B cell (primary cell): ENCODE measurements around the gene COMMD1. TPM values are rescaled to one million over a fixed set of nuclear protein-coding genes. Genes with fewer than 3 reads are reported as not detected.
A peak's percentile ranks its signal among the peaks of the same experiment; 100 is the strongest.

Experiments
- ATAC-seq: fragments of 200-7000 bp; cut with Tn5 transposase; one replicate; pipeline ENCODE4 v1.10.0; 2021; ENCODE audit warnings: low read depth, mild to moderate bottlenecking, moderate number of reproducible peaks, moderate library complexity
- CTCF ChIA-PET: fragments of 350-600 bp; sonication (Branson Sonifier 250); formaldehyde crosslinking; loops from one replicate; lab custom pipeline; 2021; ENCODE audit warnings: antibody characterized with exemption, inconsistent platforms; lab: Charles Lee
- POLR2A ChIA-PET: fragments of 350-600 bp; sonication (Branson Sonifier 250); formaldehyde crosslinking; loops from one replicate; lab custom pipeline; 2021; ENCODE audit warnings: antibody characterized with exemption; lab: Charles Lee
- DNase-seq: peaks from one replicate; pipeline ENCODE4 v3.0.0; 2013
- H2AFZ ChIP-seq: 2 replicates; pipeline ENCODE4 v1.6.1; 2012; ENCODE audit warnings: mild to moderate bottlenecking, low read depth, low read length; ENCODE audit not compliant: insufficient read depth, poor library complexity, severe bottlenecking
- H3K27ac ChIP-seq, 2 donors: 1 replicate in 1 of 2; 2 replicates in 1 of 2; pipeline ENCODE4 v1.5.1; 2012 to 2013; ENCODE audit warnings: low read length in 2 of 2, mild to moderate bottlenecking in 2 of 2, moderate library complexity in 1 of 2
- H3K27me3 ChIP-seq, 4 experiments: fragments of 200-600 bp in 1 of 4; sonication (generic) in 1 of 4; replicated peaks in 1 of 4; 1 replicate in 2 of 4; 2 replicates in 2 of 4; pipeline versions ENCODE4 v1.6.1 to v1.7.0; 2013 to 2016; ENCODE audit warnings: low read length in 3 of 4, mild to moderate bottlenecking in 2 of 4, mixed read lengths in 1 of 4, moderate library complexity in 1 of 4; ENCODE audit not compliant: insufficient read depth in 4 of 4, control insufficient read depth in 3 of 4; ENCODE audit errors: control extremely low read depth in 1 of 4
- H3K36me3 ChIP-seq, 2 experiments: replicated peaks in 1 of 2; 1 replicate in 1 of 2; 2 replicates in 1 of 2; pipeline versions ENCODE4 v1.6.1 to v1.7.1; 2013; ENCODE audit warnings: low read length in 1 of 2; ENCODE audit not compliant: insufficient read depth in 2 of 2, control insufficient read depth in 1 of 2; ENCODE audit errors: control extremely low read depth in 1 of 2, extremely low read depth in 1 of 2
- H3K4me1 ChIP-seq, 2 donors: fragments of 200-600 bp in 1 of 2; sonication (generic) in 1 of 2; 1 replicate in 1 of 2; 2 replicates in 1 of 2; pipeline versions ENCODE4 v1.5.1 to v1.6.1; 2013 to 2017; ENCODE audit warnings: low read length in 2 of 2; ENCODE audit not compliant: control insufficient read depth in 2 of 2, insufficient read depth in 2 of 2
- H3K4me2 ChIP-seq: replicated peaks from 2 replicates; pipeline ENCODE3; 2012; ENCODE audit warnings: mild to moderate bottlenecking, low read depth, low read length; ENCODE audit not compliant: poor library complexity, severe bottlenecking
- H3K4me3 ChIP-seq, 5 experiments: fragments of 200-600 bp in 1 of 5; sonication (generic) in 1 of 5; 1 replicate in 3 of 5; 2 replicates in 2 of 5; pipeline versions ENCODE4 v1.5.1 to v1.7.0; 2011 to 2016; ENCODE audit warnings: low read length in 4 of 5, mild to moderate bottlenecking in 4 of 5, low read depth in 2 of 5, control low read depth in 1 of 5, moderate library complexity in 1 of 5; ENCODE audit not compliant: insufficient read depth in 1 of 5; ENCODE audit errors: control extremely low read depth in 1 of 5, extremely low read depth in 1 of 5
- H3K79me2 ChIP-seq: fragments of 200-600 bp; sonication (generic); one replicate; pipeline ENCODE4 v1.6.0; 2016; ENCODE audit warnings: low read length; ENCODE audit not compliant: control insufficient read depth, insufficient read depth
- H3K9ac ChIP-seq: fragments of 200-600 bp; sonication (generic); 2 replicates; pipeline ENCODE4 v1.6.1; 2017; ENCODE audit warnings: mild to moderate bottlenecking, low read length, moderate library complexity
- H3K9me3 ChIP-seq, 3 donors: one replicate each; pipeline versions ENCODE4 v1.6.1 to v1.7.1; 2013; ENCODE audit warnings: low read length in 2 of 3; ENCODE audit not compliant: control insufficient read depth in 2 of 3, insufficient read depth in 1 of 3; ENCODE audit errors: control extremely low read depth in 1 of 3
- H4K20me1 ChIP-seq: 2 replicates; pipeline ENCODE4 v1.6.0; 2012; ENCODE audit warnings: mild to moderate bottlenecking, low read length; ENCODE audit not compliant: insufficient read depth, control insufficient read depth, poor library complexity, severe bottlenecking
- H3K27ac Mint-ChIP-seq: one replicate; pipeline ENCODE4 v1.8.0; 2021; ENCODE audit warnings: mixed read lengths
- H3K27me3 Mint-ChIP-seq: one replicate; pipeline ENCODE4 v1.8.0; 2021; ENCODE audit warnings: mixed read lengths
- H3K4me1 Mint-ChIP-seq: one replicate; pipeline ENCODE4 v1.8.0; 2021; ENCODE audit warnings: mixed read lengths
- H3K4me3 Mint-ChIP-seq: one replicate; pipeline ENCODE4 v1.8.0; 2021; ENCODE audit warnings: mixed read lengths
- H3K9me3 Mint-ChIP-seq: one replicate; pipeline ENCODE4 v1.8.0; 2022; ENCODE audit warnings: mixed read lengths; ENCODE audit not compliant: insufficient read depth
- CTCF ChIP-seq: fragments of 200-600 bp; IDR thresholded peaks from one replicate; pipeline ENCODE4 v1.8.0; 2022; ENCODE audit warnings: antibody characterized with exemption, mild to moderate bottlenecking
- EZH2 ChIP-seq: IDR thresholded peaks from 2 replicates; pipeline ENCODE4 v1.6.1; 2012; ENCODE audit warnings: borderline replicate concordance, low read depth, mild to moderate bottlenecking, moderate library complexity, low read length; ENCODE audit not compliant: insufficient read depth, poor library complexity, severe bottlenecking
- WGBS: methylation state at CpG from one replicate; pipeline ENCODE4 v1.1.5; 2013; ENCODE audit warnings: missing lambda C conversion rate; ENCODE audit not compliant: insufficient coverage; 5-methylcytosine and 5-hydroxymethylcytosine counted together
- intact Hi-C: fragments of 100-400 bp; cut with micrococcal nuclease; formaldehyde crosslinking; loops from one replicate; pipeline ENCODE4 v1.10.0; 2022
- polyA plus RNA-seq: library from polyadenylated mRNA; depleted of rRNA; stranded (reverse); fragments of >200 nt; gene quantifications from 2 replicates; pipeline ENCODE4 v1.2.3, GENCODE V29; 2012
- total RNA-seq, 2 donors: library from RNA; stranded (reverse); fragments of 120-200 nt in 1 of 2; gene quantifications; 1 replicate in 1 of 2; 2 replicates in 1 of 2; pipeline versions ENCODE4 v1.2.3 to v1.2.4, GENCODE V29; 2013 to 2022

Gene COMMD1
- total and polyA plus RNA-seq, 2 donors (not counting 1 experiment from before 2014, with no cell fraction given), result 20.6 to 25.1 TPM

GRCh38 chr2:61988462-61989366 lies 83.2 kb downstream of the COMMD1 start:
- POLR2A ChIA-PET, result no interaction called here
- no peak overlapping the region for H3K4me3 Mint-ChIP-seq
- CTCF ChIA-PET, result interaction anchor here (1.2 to 1.6 kb wide), 2 partner anchors 422 to 425 kb away, joined by 3 to 5 read pairs; no protein-coding TSS in a partner anchor
- no peak for DNase-seq
- Histone ChIP-seq H3K36me3 (peaks cover 0 to 1% of the 10 kb centered on the region in 2 experiments), H4K20me1 (no peaks in the 10 kb centered on the region), H2AFZ (no peak overlapping the region), H3K27me3 (no peaks in the 10 kb centered on the region), H3K27ac (no peak overlapping the region), H3K4me1 (no peaks in the 10 kb centered on the region), H3K4me2 (no peak overlapping the region), H3K9me3 (peaks cover 0 to 5% (median 0%) of the 10 kb centered on the region in 3 donors), H3K9ac (no peak overlapping the region), H3K79me2 (peaks cover 19% of the 10 kb centered on the region), H3K4me3 (no peak overlapping the region)
- no peaks in the 10 kb centered on the region for H3K9me3 Mint-ChIP-seq
- TF ChIP-seq CTCF (no peak), EZH2 (no peak)
- intact Hi-C loops, result no loop called here
- H3K4me1 Mint-ChIP-seq, result peaks cover 2% of the 10 kb centered on the region
- H3K27me3 Mint-ChIP-seq, result no peaks in the 10 kb centered on the region
- WGBS, result 96% methylated on average over 4 of the region's 6 CpGs
- no peak overlapping the region for H3K27ac Mint-ChIP-seq
- no peak for ATAC-seq

- 83% methylated on average over 3 of the region's 3 CpGs for WGBS
- Histone ChIP-seq H3K9me3 (peaks cover 0 to under 1% (median 0%) of the 10 kb centered on the region in 3 donors), H3K79me2 (peaks cover 25% of the 10 kb centered on the region), H4K20me1 (no peaks in the 10 kb centered on the region), H2AFZ (no peak overlapping the region), H3K4me1 (no peaks in the 10 kb centered on the region), H3K27ac (no peak overlapping the region), H3K36me3 (no peaks in the 10 kb centered on the region), H3K27me3 (no peaks in the 10 kb centered on the region), H3K4me3 (no peak overlapping the region), H3K4me2 (no peak overlapping the region), H3K9ac (no peak overlapping the region)
- ATAC-seq (peak; percentile 43), DNase-seq (peak; percentile 64)
- Mint-ChIP-seq H3K4me3 (no peak overlapping the region), H3K9me3 (no peaks in the 10 kb centered on the region), H3K27me3 (no peaks in the 10 kb centered on the region), H3K4me1 (peaks cover 2% of the 10 kb centered on the region), H3K27ac (no peak overlapping the region)
- intact Hi-C loops, result loop anchor here (1.0 kb wide), 1 partner anchor 782 kb away; no protein-coding TSS in a partner anchor
- ChIA-PET POLR2A (no interaction called here), CTCF (interaction anchor here (0.7 to 6.4 kb wide), 16 partner anchors 14 to 782 kb away, joined by 3 to 105 read pairs (median 3); no protein-coding TSS in a partner anchor)
- no peak for TF ChIP-seq EZH2
- peak; percentile 77 for TF ChIP-seq CTCF
Measured at GRCh38 chr2:61993422-61994024, 88.0 kb downstream of the COMMD1 start.
